Measurements from ENCODE around the gene BRMS1.
"Not testable (repeated sequence)": the region's sequence is repeated elsewhere in the genome, so short reads cannot be mapped to it uniquely, and the experiment has no call there.

The BRMS1 gene

DNA sequence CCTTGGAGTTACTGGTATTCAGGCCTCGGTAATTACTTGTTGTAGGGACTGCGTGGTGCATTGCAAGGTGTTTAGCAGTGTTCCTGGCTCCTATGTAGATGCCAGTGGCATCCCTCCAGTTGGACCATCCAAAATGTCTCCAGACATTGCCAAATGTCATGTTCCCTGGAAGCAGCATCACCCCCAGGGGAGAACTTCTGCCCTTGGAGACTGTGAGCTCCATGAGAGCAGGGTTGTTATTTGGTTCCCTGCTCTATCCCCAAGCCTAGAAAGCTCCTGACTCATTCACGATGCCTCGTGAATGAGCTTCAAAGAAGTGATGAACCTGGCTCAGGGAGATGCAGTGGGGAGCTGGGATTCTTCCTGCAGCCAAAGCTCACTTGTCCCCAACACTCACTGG is 23.3 kb downstream of the BRMS1 start:
- DNase-seq = no peak

- DNase-seq = not testable (repeated sequence)
These were observed 24.2 kb downstream of the BRMS1 start for GRCh38 chr11:66320748-66321147.

DNA sequence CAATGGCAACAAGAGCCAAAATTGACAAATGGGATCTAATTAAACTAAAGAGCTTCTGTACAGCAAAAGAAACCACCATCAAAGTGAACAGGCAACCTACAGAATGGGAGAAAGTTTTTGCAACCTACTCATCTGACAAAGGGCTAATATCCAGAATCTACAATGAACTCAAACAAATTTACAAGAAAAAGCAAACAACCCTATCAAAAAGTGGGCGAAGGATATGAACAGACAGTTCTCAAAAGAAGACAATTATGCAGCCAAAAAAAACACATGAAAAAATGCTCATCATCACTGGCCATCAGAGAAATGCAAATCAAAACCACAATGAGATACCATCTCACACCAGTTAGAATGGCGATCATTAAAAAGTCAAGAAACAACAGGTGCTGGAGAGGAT is 24.6 kb downstream of the BRMS1 start:
- DNase-seq = not testable (repeated sequence)

DNA sequence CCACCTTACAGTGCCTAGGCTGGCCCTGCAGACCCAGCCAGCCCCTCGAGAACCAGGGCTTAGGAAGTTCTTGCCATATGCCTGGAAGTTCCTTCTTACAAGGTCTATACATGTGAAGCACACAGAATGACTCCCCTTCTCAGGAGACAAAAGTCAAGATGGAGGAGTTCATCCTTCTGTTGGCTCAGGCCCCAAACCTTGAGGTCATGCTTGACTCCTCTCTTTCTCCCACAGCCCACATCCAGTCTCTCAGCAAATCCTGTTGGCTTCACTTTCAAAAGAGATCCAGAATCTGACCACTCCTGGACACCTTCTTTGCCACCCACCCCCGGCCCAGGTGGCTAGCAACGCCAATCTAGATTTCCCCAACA is 26.3 kb downstream of the BRMS1 start:
- no peak for DNase-seq

DNA sequence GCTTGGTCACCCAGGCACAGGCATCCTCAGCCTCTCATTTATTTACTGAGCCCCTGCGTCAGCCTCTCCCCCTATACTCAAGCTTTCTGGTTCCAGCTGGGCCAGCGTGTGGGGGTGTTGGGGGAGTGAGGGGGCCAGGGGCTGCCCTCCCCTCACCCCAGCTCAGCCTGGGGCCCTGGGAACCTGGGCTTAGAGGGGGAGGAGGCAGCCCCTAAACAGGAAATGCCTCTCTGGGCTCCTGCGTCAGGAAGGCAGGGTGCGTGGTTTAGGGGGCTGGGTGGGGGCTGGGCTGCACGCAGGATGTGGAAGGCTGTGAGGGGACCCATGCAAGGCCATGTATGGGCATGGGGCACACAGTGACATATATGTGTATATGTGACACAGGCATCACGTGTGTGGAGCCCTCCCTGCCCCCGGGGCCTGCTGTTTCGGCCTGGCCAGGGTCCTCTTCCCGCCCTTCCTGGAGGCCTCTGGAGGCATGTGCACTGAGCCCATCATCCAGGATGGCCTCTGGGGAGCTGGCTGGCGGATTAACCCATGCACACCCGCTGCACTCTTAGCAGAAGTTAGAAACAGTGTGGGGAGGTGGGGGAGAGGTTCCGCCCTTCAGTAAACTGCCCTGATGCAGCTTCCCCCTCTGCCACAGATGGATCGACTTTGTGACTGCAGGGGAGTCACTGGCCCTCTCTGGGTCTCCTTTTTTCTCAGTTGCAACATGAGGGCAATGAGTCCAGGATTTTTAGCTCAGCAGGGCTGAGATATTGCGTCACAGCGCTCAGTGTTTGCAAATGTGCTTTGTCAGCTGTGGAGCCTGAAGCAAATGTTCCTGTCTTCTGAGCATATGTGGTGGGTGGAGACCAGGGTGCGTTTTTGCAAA is 26.9 kb downstream of the BRMS1 start:
- peak; percentile 71 for DNase-seq

DNA sequence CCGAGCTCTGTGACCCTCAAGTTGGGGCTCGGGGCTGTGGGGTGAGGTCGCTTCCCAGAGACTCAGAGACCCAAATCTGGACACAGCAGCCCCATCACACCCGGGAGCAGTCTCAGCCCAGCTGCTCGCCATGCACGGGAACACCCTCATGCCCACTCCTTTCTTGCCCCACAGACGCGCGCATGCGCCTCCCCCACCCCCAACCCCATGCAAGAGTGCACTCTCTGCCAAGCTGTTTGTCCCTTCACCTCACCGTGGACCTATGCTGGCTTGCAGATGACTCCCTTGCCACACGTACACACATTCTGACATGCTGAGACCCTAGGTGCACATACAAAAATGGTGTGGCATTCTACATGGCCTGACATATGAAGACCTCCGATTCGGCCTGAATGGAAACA is 27.6 kb downstream of the BRMS1 start:
- peak; percentile 41 for DNase-seq

GRCh38 chr11:66316849-66317251 is 28.1 kb downstream of the BRMS1 start, which contains the start of gene CD248:
TSS of gene CD248 (minus strand) at chr11:66317044. CDS start at chr11:66317027, 17 bp downstream.
- DNase-seq = peak; percentile 12

DNA sequence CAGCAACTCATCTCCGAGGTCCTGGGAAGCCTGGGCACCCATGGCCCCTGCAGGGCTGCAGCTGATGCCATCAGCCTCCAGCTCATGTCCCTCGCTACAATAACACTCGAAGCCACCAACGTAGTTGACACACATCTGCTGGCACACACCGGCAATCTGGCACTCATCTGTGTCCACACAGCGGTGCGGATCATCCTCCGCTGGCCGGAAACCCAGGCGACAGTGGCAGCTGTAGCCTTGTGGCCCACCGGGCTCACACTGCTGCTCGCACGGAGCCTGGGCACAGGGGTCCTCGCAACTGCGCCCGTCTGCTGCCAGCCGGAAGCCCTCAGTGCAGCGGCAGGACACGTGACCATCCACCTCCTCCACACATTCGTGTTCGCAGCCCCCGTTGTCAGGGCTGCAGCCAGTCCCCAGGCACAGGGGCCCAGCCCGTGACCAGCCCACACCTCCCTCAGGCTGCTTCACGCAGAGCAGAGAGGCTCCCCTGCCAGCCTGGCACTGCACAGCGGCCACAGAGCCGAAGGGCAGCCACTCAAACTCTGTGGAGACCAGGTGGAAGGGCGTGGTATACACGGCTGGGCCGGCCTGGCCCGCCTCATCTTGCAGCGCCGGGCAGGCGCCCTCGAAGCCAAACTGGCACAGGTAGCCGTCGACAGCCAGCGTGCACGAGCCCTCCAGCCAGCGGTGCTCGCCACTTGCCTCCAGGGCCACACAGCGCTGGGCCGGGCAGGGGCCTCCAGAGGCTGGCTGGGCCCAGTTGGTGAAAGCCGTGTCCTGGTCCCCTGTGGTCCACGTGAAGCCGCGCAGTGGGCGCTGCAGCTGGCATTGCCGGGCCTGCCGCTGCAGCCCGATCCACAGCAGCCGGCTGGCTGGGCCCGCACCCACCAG is 28.7 kb downstream of the BRMS1 start:
- DNase-seq = no peak

- DNase-seq = no peak
These were observed 29.4 kb downstream of the BRMS1 start for GRCh38 chr11:66315498-66315885.

DNA sequence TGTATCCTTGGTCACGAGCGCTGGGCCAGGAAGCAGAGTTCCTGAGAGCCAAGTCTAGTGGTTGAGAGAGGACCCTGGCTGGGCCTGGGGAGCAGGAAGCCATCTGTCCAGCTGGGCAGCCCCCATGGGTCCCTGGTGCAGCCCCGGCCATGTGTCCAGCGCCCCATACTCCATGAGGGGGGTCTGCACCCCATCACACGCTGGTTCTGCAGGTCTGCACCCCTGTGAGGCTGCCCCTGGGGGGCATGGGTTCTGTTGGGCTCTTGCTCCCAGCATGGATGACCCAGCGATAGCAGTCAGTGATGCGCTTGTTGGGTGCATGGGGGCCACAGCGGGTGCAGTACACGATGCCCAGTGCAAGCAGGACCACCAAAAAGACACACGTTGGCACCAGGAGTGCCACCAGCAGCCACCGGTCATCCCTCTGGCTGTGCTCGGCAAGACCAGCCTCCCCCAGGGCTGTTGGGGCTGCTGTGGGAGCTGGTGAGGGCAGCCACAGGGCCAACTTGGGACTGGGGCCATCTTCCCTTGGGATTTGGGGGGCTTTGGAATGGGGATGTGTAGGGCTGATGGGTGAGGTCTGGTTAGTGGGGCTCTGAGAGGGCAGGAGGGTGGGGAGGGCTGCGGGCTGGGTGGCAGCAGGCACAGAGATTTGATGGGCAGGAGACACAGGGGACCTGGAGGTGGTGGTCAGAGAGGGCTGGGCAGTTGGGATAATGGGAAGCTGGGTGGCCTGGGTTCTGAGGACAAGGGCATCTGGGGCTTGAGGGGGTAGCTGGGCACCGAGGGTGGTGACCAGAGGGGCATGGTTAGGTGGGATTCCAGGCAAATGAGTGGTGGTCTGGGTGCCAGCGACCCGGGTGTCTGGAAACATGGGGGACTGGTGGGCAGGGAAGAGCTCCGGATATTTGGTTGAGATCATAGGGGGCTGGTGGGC is 30.1 kb downstream of the BRMS1 start:
- DNase-seq = no peak

GRCh38 chr11:66314186-66314501 is 30.8 kb downstream of the BRMS1 start:
- no peak for DNase-seq

- DNase-seq = no peak
These were observed 31.4 kb downstream of the BRMS1 start for GRCh38 chr11:66313321-66314185.

DNA sequence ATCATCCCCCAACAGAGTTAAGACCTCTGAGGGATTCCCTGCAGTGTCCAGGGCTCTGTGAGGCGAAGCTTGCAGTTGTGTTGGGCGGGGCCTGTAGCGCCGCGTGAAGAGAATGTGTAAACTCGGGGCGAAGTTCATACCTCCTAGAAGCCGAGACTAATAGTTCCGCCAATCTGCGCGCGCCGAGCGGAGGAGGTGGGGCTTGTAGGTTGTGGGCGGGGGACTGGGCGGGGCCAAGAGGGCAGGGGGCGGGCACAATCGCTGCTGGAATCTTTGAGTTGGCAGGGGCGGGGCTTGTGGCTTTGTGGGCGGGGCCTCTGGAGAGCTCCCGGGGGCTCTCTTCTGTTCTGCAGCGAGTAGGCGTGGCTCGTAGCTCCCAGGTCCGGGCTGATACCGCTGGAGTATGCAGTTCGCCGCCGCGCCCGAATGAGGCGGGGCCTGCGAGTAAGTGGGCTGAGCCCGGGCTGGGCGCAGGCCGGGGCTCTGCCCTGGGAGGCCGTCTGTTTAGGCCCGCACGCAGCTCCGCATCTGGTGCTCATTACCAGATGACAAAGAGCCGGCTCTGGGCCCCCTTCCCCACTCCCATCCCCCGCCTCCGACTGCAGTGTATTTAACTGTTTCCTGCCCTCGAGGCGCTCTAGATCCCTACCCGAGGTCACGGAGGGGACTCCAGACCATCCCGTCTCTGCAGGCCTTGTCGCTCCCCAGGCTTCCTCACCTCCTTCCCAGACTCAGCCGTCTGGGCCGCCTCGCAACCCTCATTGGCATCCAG is 32.2 kb downstream of the BRMS1 start:
- DNase-seq = peak; percentile 99

DNA sequence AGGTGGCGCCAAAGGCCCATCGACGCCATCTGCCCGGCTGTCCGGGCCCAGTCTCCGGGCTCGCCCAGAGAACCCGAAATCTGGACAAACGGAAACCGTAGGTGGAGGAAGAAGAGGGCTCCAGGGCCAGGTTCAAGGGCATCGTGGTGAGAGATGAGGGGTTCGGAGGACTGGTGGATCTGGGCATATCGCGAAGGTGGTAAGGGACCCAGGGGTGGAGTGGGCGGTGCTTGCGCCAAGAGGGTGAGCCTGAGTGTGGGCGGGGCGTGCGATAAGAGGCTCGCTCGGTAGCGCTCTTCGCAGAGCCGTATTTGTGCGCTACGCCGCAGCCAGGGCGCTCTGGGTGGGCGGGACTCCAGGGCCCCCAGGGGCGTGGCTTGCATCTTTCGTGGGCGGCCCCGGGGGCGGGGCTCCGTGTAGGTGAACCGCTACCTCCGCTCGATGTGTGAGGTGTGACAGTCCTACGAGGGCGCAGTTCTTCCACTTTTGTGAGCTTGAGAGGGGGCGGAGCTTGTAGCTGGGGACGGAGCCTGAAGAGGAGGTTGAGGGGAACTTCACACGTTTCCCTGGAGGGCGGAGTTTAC is 32.8 kb downstream of the BRMS1 start:
- DNase-seq = peak; percentile 99

DNA sequence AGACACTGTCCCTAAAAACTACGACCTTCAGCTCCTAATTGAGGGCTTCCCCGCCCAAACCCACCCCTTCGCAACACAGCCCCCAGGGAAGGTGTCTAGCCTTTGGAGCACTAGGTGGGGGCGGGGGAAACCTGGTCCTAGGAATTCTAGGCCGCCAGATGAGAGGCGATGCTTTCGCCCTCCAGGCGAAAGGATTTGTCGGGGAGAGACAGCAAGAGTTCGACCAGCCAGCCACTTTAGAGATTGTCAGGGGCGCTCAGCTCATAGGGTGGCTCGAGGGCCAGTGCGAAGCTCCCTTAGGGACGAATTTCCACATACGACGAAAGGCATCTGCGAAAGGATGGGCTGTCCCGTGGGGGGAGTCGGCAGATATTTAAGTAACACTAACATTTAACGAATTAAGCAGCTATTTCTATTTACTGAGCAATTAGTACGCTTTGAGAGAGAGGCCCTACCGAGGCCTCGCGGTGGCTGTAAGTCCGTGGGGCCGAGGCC is 33.4 kb downstream of the BRMS1 start:
- no peak for DNase-seq

GRCh38 chr11:66310803-66311440 is 34.0 kb downstream of the BRMS1 start:
- not testable (repeated sequence) for DNase-seq

- no peak for DNase-seq
These were observed 34.6 kb downstream of the BRMS1 start for GRCh38 chr11:66310324-66310723.

- DNase-seq = no peak
These were observed 35.4 kb downstream of the BRMS1 start for GRCh38 chr11:66309475-66309874.

GRCh38 chr11:66302656-66303055 is 42.2 kb downstream of the BRMS1 start:
- no peak for DNase-seq

GRCh38 chr11:66299186-66299585 is 45.7 kb downstream of the BRMS1 start:
- DNase-seq = no peak
